H1 (cell line): ENCODE data around the gene GRIK2. TPM values are rescaled to one million over a fixed set of nuclear protein-coding genes. Genes with fewer than 3 reads are reported as not detected.

Experiments used
- BCL11A ChIP-seq, 2 experiments: IDR thresholded peaks; one replicate each; pipeline ENCODE4 v1.6.1; 2011; ENCODE audit warnings: low read depth in 2 of 2, low read length in 2 of 2, mild to moderate bottlenecking in 2 of 2
- FOSL1 ChIP-seq: IDR thresholded peaks from 2 replicates; pipeline ENCODE4 v1.6.1; 2011; ENCODE audit warnings: mild to moderate bottlenecking, low read depth, low read length, moderate library complexity; ENCODE audit not compliant: insufficient read depth
- HDAC2 ChIP-seq, 2 experiments: fragments of 300-600 bp in 1 of 2; sonication (generic) in 1 of 2; IDR thresholded peaks; 2 replicates each; pipeline ENCODE4 v1.6.1; 2011 to 2012; ENCODE audit warnings: low read depth in 2 of 2, low read length in 2 of 2, mild to moderate bottlenecking in 2 of 2, moderate library complexity in 2 of 2, borderline replicate concordance in 1 of 2, inconsistent platforms in 1 of 2
- PHF8 ChIP-seq: fragments of 200-600 bp; sonication (generic); conservative IDR thresholded peaks from 2 replicates; pipeline ENCODE4 v1.7.1; 2012; ENCODE audit warnings: low read depth, mild to moderate bottlenecking, inconsistent platforms, low read length, moderate library complexity
- YY1 ChIP-seq: IDR thresholded peaks from 2 replicates; pipeline ENCODE4 v1.6.1; 2011; ENCODE audit warnings: low read depth, mild to moderate bottlenecking, low read length
- polyA plus RNA-seq, 7 experiments: library from polyadenylated mRNA; depleted of rRNA in 3 of 7; stranded (reverse) in 5 of 7; unstranded in 2 of 7; fragments of >200 nt in 5 of 7; fragments of 200-250 nt in 2 of 7; gene quantifications; 1 replicate in 5 of 7; 2 replicates in 1 of 7; 4 replicates in 1 of 7; pipeline versions ENCODE4 v1.2.1 to v1.2.3, GENCODE V29; 2011 to 2013; ENCODE audit warnings: missing spikeins in 2 of 7, mixed read lengths in 2 of 7
- total RNA-seq: library from RNA; stranded (reverse); fragmentation: NEBNext Ultra II Directional; extraction: Animal tissue kit (Norgen Biotek cat#: 25700); gene quantifications from 2 replicates; pipeline ENCODE4 v1.2.1, GENCODE V29; 2021

The GRIK2 gene
- total and polyA plus RNA-seq, 2 of the 8 experiments (the other 6 are each of a cell fraction or from before 2014, with no cell fraction given) = 1.8 to 2.2 TPM

DNA sequence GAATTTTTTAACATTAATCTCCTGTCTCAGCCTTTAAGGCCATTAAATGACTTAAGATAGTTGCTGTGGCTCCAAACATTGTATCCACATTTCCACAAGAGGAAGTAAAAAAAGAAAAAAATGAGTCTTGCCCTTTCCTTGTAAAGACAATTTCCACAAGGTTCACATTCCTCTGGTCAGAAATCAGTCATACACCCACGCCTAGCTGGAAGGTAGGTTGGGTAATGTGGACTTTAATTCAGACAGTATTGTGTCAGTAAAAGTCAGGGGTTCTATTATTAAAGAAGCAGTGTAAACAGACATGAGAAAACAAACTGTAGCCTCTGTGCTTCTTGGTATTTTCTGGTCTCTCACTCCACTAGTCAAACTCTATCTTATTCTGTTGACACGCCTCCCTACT lies 682.0 kb downstream of the GRIK2 start (continued):
- TF ChIP-seq BCL11A (IDR thresholded peaks at IDR 0.05; ENCODE audit: low read depth in 2 of 2, low read length in 2 of 2) (no peak), HDAC2 (IDR thresholded peaks at IDR 0.05; ENCODE audit: borderline replicate concordance in 1 of 2, low read depth in 2 of 2, low read length in 2 of 2) (no peak), FOSL1 (no peak), YY1 (no peak), PHF8 (no peak)
